MM.1S (cell line): ENCODE measurements around the gene ZNF701.
"Not testable (repeated sequence)": the region's sequence is repeated elsewhere in the genome, so short reads cannot be mapped to it uniquely, and the experiment has no call there.

Experiments
- DNase-seq: peaks from one replicate; pipeline ENCODE4 v3.0.0-alpha.2; 2015
- H2AFZ ChIP-seq: fragments of 300-600 bp; sonication (generic); 2 replicates; pipeline ENCODE4 v1.6.0; 2016; ENCODE audit warnings: antibody characterized with exemption, low read length
- H3F3A ChIP-seq: fragments of 300-600 bp; sonication (generic); 2 replicates; pipeline ENCODE4 v1.6.1; 2016; ENCODE audit warnings: mild to moderate bottlenecking, antibody characterized with exemption, low read length, moderate library complexity, mixed read lengths; ENCODE audit not compliant: insufficient read depth
- H3K27ac ChIP-seq: fragments of 300-600 bp; sonication (generic); 2 replicates; pipeline ENCODE4 v1.5.1; 2016; ENCODE audit warnings: mild to moderate bottlenecking, low read length
- H3K27me3 ChIP-seq: fragments of 300-600 bp; sonication (generic); replicated peaks from 2 replicates; pipeline ENCODE4 v1.6.0; 2016; ENCODE audit warnings: low read length; ENCODE audit not compliant: insufficient read depth
- H3K36me3 ChIP-seq: fragments of 300-600 bp; sonication (generic); replicated peaks from 2 replicates; pipeline ENCODE4 v1.6.1; 2016; ENCODE audit warnings: mild to moderate bottlenecking, low read length, mixed read lengths; ENCODE audit not compliant: insufficient read depth
- H3K4me1 ChIP-seq: fragments of 300-600 bp; sonication (generic); 2 replicates; pipeline ENCODE4 v1.6.1; 2016; ENCODE audit warnings: low read length, mixed read lengths
- H3K4me2 ChIP-seq: fragments of 300-600 bp; sonication (generic); 2 replicates; pipeline ENCODE4 v1.6.0; 2016; ENCODE audit warnings: low read depth, low read length
- H3K4me3 ChIP-seq: fragments of 300-600 bp; sonication (generic); 2 replicates; pipeline ENCODE4 v1.5.1; 2016; ENCODE audit warnings: low read length, mixed read lengths
- H3K79me2 ChIP-seq: fragments of 300-600 bp; sonication (generic); 2 replicates; pipeline ENCODE4 v1.6.1; 2016; ENCODE audit warnings: mixed run types, low read length, mixed read lengths
- H3K9ac ChIP-seq: fragments of 300-600 bp; sonication (generic); 2 replicates; pipeline ENCODE4 v1.6.1; 2016; ENCODE audit warnings: low read length, mixed read lengths
- H3K9me2 ChIP-seq: fragments of 300-600 bp; sonication (generic); replicated peaks from 2 replicates; pipeline ENCODE4 v1.6.1; 2016; ENCODE audit warnings: mild to moderate bottlenecking, low read length, mixed read lengths; ENCODE audit not compliant: insufficient read depth
- H3K9me3 ChIP-seq: fragments of 300-600 bp; sonication (generic); replicated peaks from 2 replicates; pipeline ENCODE4 v1.6.1; 2016; ENCODE audit warnings: mild to moderate bottlenecking, low read length, mixed read lengths; ENCODE audit not compliant: insufficient read depth
- H4K20me1 ChIP-seq: fragments of 300-600 bp; sonication (generic); 2 replicates; pipeline ENCODE4 v1.6.1; 2016; ENCODE audit warnings: mild to moderate bottlenecking, low read length, moderate library complexity, mixed read lengths; ENCODE audit not compliant: insufficient read depth
- CTCF ChIP-seq: fragments of 300-600 bp; sonication (generic); IDR thresholded peaks from 2 replicates; pipeline ENCODE4 v1.5.1; 2016; ENCODE audit warnings: antibody characterized with exemption, low read length, mixed read lengths
- EZH2 ChIP-seq: fragments of 300-600 bp; sonication (generic); optimal IDR thresholded peaks from 2 replicates; pipeline ENCODE3; 2017; ENCODE audit warnings: low read depth, mild to moderate bottlenecking, antibody characterized with exemption, low read length, mixed read lengths
- EZH2phosphoT487 ChIP-seq: fragments of 300-600 bp; sonication (generic); IDR thresholded peaks from 2 replicates; pipeline ENCODE4 v1.6.1; 2018; ENCODE audit warnings: antibody characterized with exemption, low read length

The ZNF701 gene

GRCh38 chr19:52541608-52542007 lies 28.5 kb upstream of the ZNF701 start:
- H3K4me2 ChIP-seq: no peak overlapping the region
- H3K4me3 ChIP-seq: no peak overlapping the region
- no peaks in the 10 kb centered on the region for H3K9me3 ChIP-seq
- no peak overlapping the region for H2AFZ ChIP-seq
- no peaks in the 10 kb centered on the region for H3K9me2 ChIP-seq
- H3K27ac ChIP-seq: no peak overlapping the region
- no peaks in the 10 kb centered on the region for H3K27me3 ChIP-seq
- DNase-seq: no peak
- H3K36me3 ChIP-seq: no peaks in the 10 kb centered on the region
- no peaks in the 10 kb centered on the region for H3F3A ChIP-seq
- no peaks in the 10 kb centered on the region for H3K4me1 ChIP-seq
- no peak overlapping the region for H3K9ac ChIP-seq
- H3K79me2 ChIP-seq: no peaks in the 10 kb centered on the region
- TF ChIP-seq EZH2phosphoT487: no peak
- H4K20me1 ChIP-seq: no peaks in the 10 kb centered on the region

DNA sequence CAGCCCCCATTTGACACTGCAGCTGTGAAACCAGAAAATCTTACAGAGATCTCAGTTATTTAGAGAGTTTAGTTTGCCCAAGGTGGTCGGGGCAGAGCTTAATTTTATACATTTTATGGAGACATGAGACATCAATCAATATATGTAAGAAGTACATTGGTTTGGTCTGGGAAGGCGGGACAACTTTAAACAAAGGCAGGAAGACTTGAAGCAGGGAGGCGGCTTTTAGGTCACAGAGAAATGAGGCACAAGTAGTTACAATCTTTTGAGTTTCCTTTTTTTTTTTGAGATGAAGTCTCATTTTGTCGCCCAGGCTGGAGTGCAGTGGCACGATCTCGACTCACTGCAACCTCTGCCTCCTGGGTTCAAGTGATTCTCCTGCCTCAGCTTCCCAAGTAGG lies 27.5 kb upstream of the ZNF701 start:
- not testable (repeated sequence) for H3K4me2 ChIP-seq, H3K9me2 ChIP-seq, H3K27ac ChIP-seq

GRCh38 chr19:52542984-52543664 lies 27.0 kb upstream of the ZNF701 start:
- H3K4me3 ChIP-seq: no peak overlapping the region
- no peak overlapping the region for H3K9ac ChIP-seq
- H3K4me1 ChIP-seq: no peaks in the 10 kb centered on the region
- H3K27me3 ChIP-seq: no peaks in the 10 kb centered on the region
- no peaks in the 10 kb centered on the region for H3K36me3 ChIP-seq
- TF ChIP-seq EZH2phosphoT487 (no peak), CTCF (no peak), EZH2 (no peak)
- DNase-seq: no peak
- no peak overlapping the region for H3K4me2 ChIP-seq
- no peaks in the 10 kb centered on the region for H3K79me2 ChIP-seq
- H3K9me2 ChIP-seq: no peaks in the 10 kb centered on the region
- H3F3A ChIP-seq: no peaks in the 10 kb centered on the region
- H3K27ac ChIP-seq: no peak overlapping the region
- H4K20me1 ChIP-seq: no peaks in the 10 kb centered on the region
- H3K9me3 ChIP-seq: no peaks in the 10 kb centered on the region
- no peak overlapping the region for H2AFZ ChIP-seq

More for the DNA sequence above, 27.5 kb upstream of the ZNF701 start:
- H3K9ac ChIP-seq, H3K36me3 ChIP-seq, H3F3A ChIP-seq, H3K4me1 ChIP-seq, DNase-seq, H4K20me1 ChIP-seq, H2AFZ ChIP-seq, H3K79me2 ChIP-seq, H3K9me3 ChIP-seq, H3K4me3 ChIP-seq, H3K27me3 ChIP-seq: not testable (repeated sequence)

DNA sequence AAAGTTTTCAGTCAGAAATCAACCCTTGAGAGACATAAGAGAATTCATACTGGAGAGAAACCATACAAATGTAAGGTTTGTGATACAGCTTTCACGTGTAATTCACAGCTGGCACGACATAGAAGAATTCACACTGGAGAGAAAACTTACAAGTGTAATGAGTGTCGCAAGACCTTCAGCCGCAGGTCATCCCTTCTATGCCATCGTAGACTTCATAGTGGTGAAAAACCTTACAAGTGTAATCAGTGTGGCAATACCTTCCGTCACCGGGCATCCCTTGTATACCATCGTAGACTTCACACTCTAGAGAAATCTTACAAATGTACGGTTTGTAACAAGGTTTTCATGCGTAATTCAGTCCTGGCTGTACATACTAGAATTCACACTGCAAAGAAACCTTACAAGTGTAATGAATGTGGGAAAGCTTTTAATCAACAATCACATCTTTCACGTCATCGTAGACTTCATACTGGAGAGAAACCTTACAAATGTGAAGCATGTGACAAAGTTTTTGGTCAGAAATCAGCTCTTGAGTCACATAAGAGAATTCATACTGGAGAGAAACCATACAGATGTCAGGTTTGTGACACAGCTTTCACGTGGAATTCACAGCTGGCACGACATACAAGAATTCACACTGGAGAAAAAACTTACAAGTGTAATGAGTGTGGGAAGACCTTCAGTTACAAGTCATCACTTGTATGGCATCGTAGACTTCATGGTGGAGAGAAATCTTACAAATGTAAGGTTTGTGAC lies 15.7 kb upstream of the ZNF701 start:
- no peaks in the 10 kb centered on the region for H4K20me1 ChIP-seq
- TF ChIP-seq EZH2 (no peak), CTCF (no peak), EZH2phosphoT487 (no peak)
- no peaks in the 10 kb centered on the region for H3K4me1 ChIP-seq
- H3K9me2 ChIP-seq: no peaks in the 10 kb centered on the region
- H3K4me3 ChIP-seq: no peak overlapping the region
- H3K4me2 ChIP-seq: no peak overlapping the region
- no peak for DNase-seq
- no peak overlapping the region for H2AFZ ChIP-seq
- H3K9me3 ChIP-seq: no peaks in the 10 kb centered on the region
- H3F3A ChIP-seq: no peaks in the 10 kb centered on the region
- H3K36me3 ChIP-seq: peaks cover 5% of the 10 kb centered on the region; the same call in 1 of the 2 replicates
- H3K27ac ChIP-seq: no peak overlapping the region
- no peaks in the 10 kb centered on the region for H3K79me2 ChIP-seq
- no peaks in the 10 kb centered on the region for H3K27me3 ChIP-seq
- H3K9ac ChIP-seq: no peak overlapping the region
